GM12878 (cell line): ENCODE data around the gene KRTAP3-3. TPM values are rescaled to one million over a fixed set of nuclear protein-coding genes. Genes with fewer than 3 reads are reported as not detected.

ENCODE experiments used
- ASH2L ChIP-seq: fragments of 300-600, 200-600 bp; sonication (generic); IDR thresholded peaks from 2 replicates; pipeline ENCODE4 v1.6.1; 2017; ENCODE audit warnings: low read depth, mild to moderate bottlenecking, borderline replicate concordance
- BCL11A ChIP-seq: IDR thresholded peaks from 2 replicates; pipeline ENCODE4 v1.6.1; 2011; ENCODE audit warnings: low read depth, low read length
- CEBPB ChIP-seq, 2 experiments: fragments of 150-350 bp in 1 of 2; IDR thresholded peaks; 2 replicates each; pipeline ENCODE4 v1.6.1; 2012 to 2014; ENCODE audit warnings: low read depth in 2 of 2, low read length in 2 of 2, borderline replicate concordance in 1 of 2, inconsistent platforms in 1 of 2
- E4F1 ChIP-seq: fragments of 450-650 bp; IDR thresholded peaks from 2 replicates; pipeline ENCODE4 v1.6.1; 2018; ENCODE audit warnings: borderline replicate concordance, mild to moderate bottlenecking; ENCODE audit not compliant: partially characterized antibody
- FOXK2 ChIP-seq: fragments of 450-650 bp; IDR thresholded peaks from 2 replicates; pipeline ENCODE4 v1.6.1; 2017; ENCODE audit warnings: mild to moderate bottlenecking, moderate library complexity
- HDGF ChIP-seq: fragments of 450-650 bp; IDR thresholded peaks from 2 replicates; pipeline ENCODE4 v1.6.1; 2016; ENCODE audit warnings: antibody characterized with exemption
- HSF1 ChIP-seq: fragments of 150-350 bp; IDR thresholded peaks from 2 replicates; pipeline ENCODE4 v1.6.1; 2014; ENCODE audit warnings: mild to moderate bottlenecking, low read depth, low read length
- JUND ChIP-seq: IDR thresholded peaks from 2 replicates; pipeline ENCODE4 v1.6.1; 2012; ENCODE audit warnings: low read depth, mild to moderate bottlenecking, low read length, improper control_type of control experiment, moderate library complexity
- PKNOX1 ChIP-seq: fragments of 450-650 bp; IDR thresholded peaks from 2 replicates; pipeline ENCODE4 v1.6.1; 2016; ENCODE audit warnings: mild to moderate bottlenecking
- RFX5 ChIP-seq: IDR thresholded peaks from 2 replicates; pipeline ENCODE4 v1.6.1; 2011; ENCODE audit warnings: low read depth, low read length, improper control_type of control experiment
- TAF1 ChIP-seq: IDR thresholded peaks from 2 replicates; pipeline ENCODE4 v1.6.1; 2011; ENCODE audit warnings: mild to moderate bottlenecking, low read depth, low read length, borderline replicate concordance
- ZNF217 ChIP-seq: fragments of 450-650 bp; IDR thresholded peaks from 2 replicates; pipeline ENCODE4 v1.6.1; 2017; ENCODE audit warnings: antibody characterized with exemption, mild to moderate bottlenecking
- polyA plus RNA-seq, 11 experiments: library from polyadenylated mRNA; depleted of rRNA in 4 of 11; unstranded in 6 of 11; stranded (reverse) in 5 of 11; fragments of >200 nt; fragmentation: Nextera tagmentation in 4 of 11; fragmentation: Illumina TruSeq in 1 of 11; extraction: Ambion mirVana in 4 of 11; extraction: Trizol in 1 of 11; gene quantifications; 1 replicate in 1 of 11; 2 replicates in 10 of 11; pipeline versions ENCODE4 v1.2.1 to v1.2.3, GENCODE V29; 2011 to 2016; ENCODE audit warnings: inconsistent platforms in 2 of 11, missing spikeins in 2 of 11, low read depth in 1 of 11
- total RNA-seq, 4 experiments: library from RNA; depleted of rRNA in 3 of 4; stranded (reverse); fragments of >200 nt in 3 of 4; fragmentation: Illumina TruSeq in 1 of 4; extraction: Trizol in 1 of 4; gene quantifications; 2 replicates each; pipeline versions ENCODE4 v1.2.1 to v1.2.3, GENCODE V29; 2013 to 2021

KRTAP3-3 gene
- total and polyA plus RNA-seq, 10 of the 15 experiments (the other 5 are each of a cell fraction or from before 2014, with no cell fraction given): not detected

GRCh38 chr17:40995116-40995515 is 1.2 kb upstream of the KRTAP3-3 start (continued):
- TF ChIP-seq E4F1 (no peak), ZNF217 (no peak), RFX5 (no peak), FOXK2 (no peak), BCL11A (no peak), ASH2L (no peak), HSF1 (no peak), CEBPB (IDR thresholded peaks at IDR 0.05; ENCODE audit: borderline replicate concordance in 1 of 2, low read depth in 2 of 2, low read length in 2 of 2) (no peak), TAF1 (no peak), HDGF (no peak), JUND (no peak), PKNOX1 (no peak)
